Neuron (in vitro differentiated cells): Measurements from ENCODE around the gene CDHR2.

Experiments
- H2AFZ ChIP-seq: one replicate; pipeline ENCODE4 v1.6.1; 2013; ENCODE audit warnings: low read depth, mild to moderate bottlenecking, inconsistent platforms, low read length, moderate library complexity
- H3K27me3 ChIP-seq: one replicate; pipeline ENCODE4 v1.6.1; 2013; ENCODE audit warnings: low read length; ENCODE audit not compliant: insufficient read depth
- H3K36me3 ChIP-seq: one replicate; pipeline ENCODE4 v1.6.1; 2013; ENCODE audit warnings: low read length; ENCODE audit not compliant: insufficient read depth
- H3K4me1 ChIP-seq: one replicate; pipeline ENCODE4 v1.6.1; 2013; ENCODE audit warnings: low read length; ENCODE audit not compliant: insufficient read depth
- H3K4me3 ChIP-seq: 2 replicates; pipeline ENCODE4 v1.5.1; 2013; ENCODE audit warnings: mild to moderate bottlenecking, low read length, moderate library complexity
- H3K9me3 ChIP-seq: one replicate; pipeline ENCODE4 v1.6.1; 2013; ENCODE audit warnings: low read length

CDHR2 gene

DNA sequence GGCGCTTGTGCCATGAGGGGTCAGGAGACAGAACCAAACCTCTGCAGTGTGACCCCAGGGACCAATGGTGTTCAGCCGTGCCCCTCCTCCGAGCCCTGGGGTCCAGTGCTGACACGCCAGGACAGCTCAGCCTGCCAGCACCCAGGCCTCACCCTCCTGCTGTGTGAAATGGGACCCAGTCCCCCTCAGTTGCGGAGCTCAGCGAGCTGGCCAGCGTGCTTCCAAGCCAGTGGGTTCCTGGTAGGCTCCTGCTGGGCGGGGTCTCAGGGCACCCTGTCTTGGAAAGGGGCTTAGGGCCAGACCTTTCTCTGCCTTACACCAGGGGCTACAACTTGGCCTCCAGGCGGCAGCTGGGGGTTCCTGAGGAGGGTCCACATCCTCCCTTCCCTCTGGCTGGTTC is 16.3 kb upstream of the CDHR2 start:
- Histone ChIP-seq H3K36me3 (peaks cover 45% of the 10 kb centered on the region), H3K4me1 (peaks cover 22% of the 10 kb centered on the region), H3K4me3 (no peak overlapping the region)

DNA sequence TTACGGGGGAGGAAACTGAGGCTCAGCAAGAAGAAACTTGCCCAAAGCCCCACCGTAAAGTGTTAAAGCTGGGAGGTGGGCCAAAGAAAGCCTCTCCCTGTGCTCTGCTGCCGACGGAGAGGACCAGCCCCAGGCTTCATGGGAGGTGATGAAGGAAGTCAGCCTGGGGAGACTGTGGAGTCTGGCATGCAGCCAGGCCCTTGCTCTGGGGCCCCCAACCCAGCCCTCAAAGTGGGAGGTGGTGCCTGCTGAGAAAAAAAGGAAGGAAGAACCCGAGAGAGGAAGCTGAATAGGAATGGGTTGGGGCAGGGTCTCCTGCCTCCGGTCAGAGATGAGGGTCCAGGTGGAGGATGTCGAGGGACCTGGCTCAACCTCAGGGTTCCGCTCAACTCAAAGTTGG is 15.8 kb upstream of the CDHR2 start:
- H3K4me3 ChIP-seq = no peak overlapping the region
- no peak overlapping the region for H2AFZ ChIP-seq
- peaks cover 39% of the 10 kb centered on the region for H3K36me3 ChIP-seq
- H3K9me3 ChIP-seq = no peaks in the 10 kb centered on the region
- no peaks in the 10 kb centered on the region for H3K27me3 ChIP-seq
- H3K4me1 ChIP-seq = peaks cover 25% of the 10 kb centered on the region

More for the DNA sequence above, 16.3 kb upstream of the CDHR2 start:
- Histone ChIP-seq H3K27me3 (no peaks in the 10 kb centered on the region), H2AFZ (no peak overlapping the region), H3K9me3 (no peaks in the 10 kb centered on the region)

- H3K4me1 ChIP-seq = peaks cover 27% of the 10 kb centered on the region
- H3K4me3 ChIP-seq = no peak overlapping the region
- H3K36me3 ChIP-seq = peaks cover 33% of the 10 kb centered on the region
- no peaks in the 10 kb centered on the region for H3K9me3 ChIP-seq
- H3K27me3 ChIP-seq = no peaks in the 10 kb centered on the region
- H2AFZ ChIP-seq = no peak overlapping the region
Measured at GRCh38 chr5:176533894-176534611, 15.1 kb upstream of the CDHR2 start.

DNA sequence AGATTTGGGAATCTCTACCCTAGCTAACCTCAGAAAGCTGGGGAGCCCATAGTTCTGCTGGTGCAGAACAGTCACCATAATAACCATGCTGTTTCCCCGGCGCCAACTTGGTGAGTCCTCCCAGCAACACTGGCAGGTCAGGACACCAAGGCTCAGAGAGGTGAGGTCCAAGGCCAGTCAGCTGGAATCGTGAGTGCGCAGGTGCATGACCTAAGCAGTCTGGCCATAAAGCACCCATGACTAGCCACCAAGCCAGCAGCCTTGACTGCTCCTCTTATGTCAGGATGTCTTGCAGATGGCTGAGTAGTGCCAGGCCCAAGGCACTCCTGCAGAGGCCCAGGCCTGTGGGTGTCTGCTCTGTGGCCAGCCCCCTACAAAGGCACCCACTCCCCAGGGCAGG is 14.5 kb upstream of the CDHR2 start:
- H3K4me3 ChIP-seq = no peak overlapping the region
- no peaks in the 10 kb centered on the region for H3K27me3 ChIP-seq
- H3K9me3 ChIP-seq = no peaks in the 10 kb centered on the region
- H2AFZ ChIP-seq = no peak overlapping the region
- peaks cover 27% of the 10 kb centered on the region for H3K4me1 ChIP-seq
- peaks cover 27% of the 10 kb centered on the region for H3K36me3 ChIP-seq

DNA sequence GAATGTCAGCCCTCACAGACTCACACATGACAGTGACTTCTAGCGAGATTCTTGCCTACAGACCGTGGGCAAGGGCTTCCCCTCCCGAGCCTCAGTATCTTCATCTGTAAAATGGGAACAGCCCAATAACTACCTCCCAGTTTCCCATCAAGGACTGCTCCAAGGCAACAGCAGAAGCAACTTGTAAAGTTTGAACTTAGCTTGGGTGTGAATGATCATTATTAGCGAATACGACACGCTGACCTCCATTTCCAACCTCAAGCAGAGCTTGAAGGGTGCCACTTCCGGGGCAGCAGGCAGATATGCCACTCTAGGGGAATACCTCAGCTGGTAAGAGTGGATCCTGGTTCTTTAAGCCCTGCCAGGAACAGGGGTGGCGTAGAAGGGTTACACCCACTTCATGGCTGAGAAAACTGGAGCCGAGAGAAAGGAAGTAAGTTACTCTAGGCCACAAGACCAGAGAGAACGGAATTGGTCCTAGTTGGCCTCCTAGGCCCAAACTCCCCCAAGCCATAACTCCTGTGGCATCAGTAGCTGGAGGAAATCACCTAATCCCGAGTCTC is 14.0 kb upstream of the CDHR2 start:
- Histone ChIP-seq H3K4me1 (peaks cover 27% of the 10 kb centered on the region), H3K27me3 (no peaks in the 10 kb centered on the region), H3K36me3 (peaks cover 25% of the 10 kb centered on the region)

GRCh38 chr5:176535664-176536131 is 13.4 kb upstream of the CDHR2 start:
- peak overlapping the region; percentile 88 for H3K4me3 ChIP-seq
- peaks cover 27% of the 10 kb centered on the region for H3K4me1 ChIP-seq
- no peak overlapping the region for H2AFZ ChIP-seq
- H3K36me3 ChIP-seq = peaks cover 22% of the 10 kb centered on the region
- H3K27me3 ChIP-seq = no peaks in the 10 kb centered on the region
- H3K9me3 ChIP-seq = no peaks in the 10 kb centered on the region

More for the DNA sequence above, 14.0 kb upstream of the CDHR2 start:
- H3K4me3 ChIP-seq = peak overlapping the region; percentile 88
- H2AFZ ChIP-seq = no peak overlapping the region
- H3K9me3 ChIP-seq = no peaks in the 10 kb centered on the region

GRCh38 chr5:176536132-176536901 is 12.8 kb upstream of the CDHR2 start:
- H3K27me3 ChIP-seq = no peaks in the 10 kb centered on the region
- peak overlapping the region; percentile 88 for H3K4me3 ChIP-seq
- H3K4me1 ChIP-seq = peaks cover 27% of the 10 kb centered on the region
- peak overlapping the region; percentile 7 for H2AFZ ChIP-seq
- H3K36me3 ChIP-seq = peaks cover 16% of the 10 kb centered on the region
- H3K9me3 ChIP-seq = no peaks in the 10 kb centered on the region

- Histone ChIP-seq H3K4me1 (peaks cover 32% of the 10 kb centered on the region), H2AFZ (peak within 1 kb of the TSS; percentile 47), H3K9me3 (no peaks in the 10 kb centered on the region)
Measured at GRCh38 chr5:176536902-176537553, 12.1 kb upstream of the CDHR2 start, which contains the start of gene RNF44. Gene RNF44, minus strand, starts transcription at chr5:176537402. Its CDS starts 4,930 bp downstream, at chr5:176532472.

GRCh38 chr5:176537554-176538229 is 11.4 kb upstream of the CDHR2 start:
- H3K36me3 ChIP-seq = peaks cover 7% of the 10 kb centered on the region
- peaks cover 36% of the 10 kb centered on the region for H3K4me1 ChIP-seq
- no peaks in the 10 kb centered on the region for H3K9me3 ChIP-seq
- H3K27me3 ChIP-seq = no peaks in the 10 kb centered on the region
- peak overlapping the region; percentile 47 for H2AFZ ChIP-seq
- peak overlapping the region; percentile 88 for H3K4me3 ChIP-seq

More at GRCh38 chr5:176536902-176537553, 12.1 kb upstream of the CDHR2 start, which contains the start of gene RNF44:
- Histone ChIP-seq H3K27me3 (no peaks in the 10 kb centered on the region), H3K36me3 (peaks cover 9% of the 10 kb centered on the region), H3K4me3 (peak within 1 kb of the TSS; percentile 88)

- Histone ChIP-seq H3K4me3 (peak overlapping the region; percentile 88), H2AFZ (no peak overlapping the region), H3K27me3 (no peaks in the 10 kb centered on the region), H3K4me1 (peaks cover 37% of the 10 kb centered on the region), H3K9me3 (no peaks in the 10 kb centered on the region), H3K36me3 (peaks cover 3% of the 10 kb centered on the region)
Measured at GRCh38 chr5:176538230-176538988, 10.7 kb upstream of the CDHR2 start.

DNA sequence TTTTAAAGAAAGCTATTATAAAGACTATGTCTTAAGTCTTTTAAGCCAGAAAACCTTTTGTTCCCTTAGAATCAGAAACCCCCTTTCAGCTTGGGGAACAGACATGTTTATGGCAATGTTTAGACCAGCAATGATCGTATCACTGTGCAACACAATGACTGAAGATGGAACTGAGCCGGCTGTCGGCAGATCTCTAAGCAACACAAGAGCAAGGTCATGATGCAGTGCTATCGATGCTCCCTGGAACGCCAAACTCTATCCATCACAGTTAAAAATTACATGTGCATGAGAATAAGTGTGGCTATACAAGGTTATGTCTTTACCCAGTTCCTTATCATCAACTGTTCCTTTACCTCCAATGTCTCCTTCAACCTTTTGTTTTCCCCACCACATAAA is 10.2 kb upstream of the CDHR2 start:
- peaks cover 42% of the 10 kb centered on the region for H3K4me1 ChIP-seq
- H3K36me3 ChIP-seq = no peaks in the 10 kb centered on the region
- H3K4me3 ChIP-seq = no peak overlapping the region
- H3K9me3 ChIP-seq = no peaks in the 10 kb centered on the region
- no peak overlapping the region for H2AFZ ChIP-seq
- H3K27me3 ChIP-seq = no peaks in the 10 kb centered on the region

DNA sequence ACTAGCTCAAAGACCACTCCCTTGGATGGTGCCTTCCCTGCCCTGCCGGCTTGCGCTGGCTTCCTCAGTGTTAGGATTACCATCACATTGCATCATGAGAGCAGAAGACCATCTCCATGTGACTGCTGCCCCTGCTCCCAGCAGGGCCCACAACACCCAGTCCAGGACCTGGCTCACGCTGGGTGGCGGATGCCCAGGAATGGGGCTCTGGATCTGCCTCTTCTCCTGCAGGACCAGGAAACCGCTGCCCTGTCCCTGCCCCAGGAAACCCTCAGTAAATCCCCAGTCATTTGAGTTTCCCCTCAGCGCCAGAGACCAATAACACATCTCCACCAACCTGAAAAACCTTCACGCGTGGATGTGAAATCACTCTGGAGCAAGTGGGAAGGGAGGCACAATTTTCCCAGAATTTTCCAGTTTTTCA is 8.7 kb upstream of the CDHR2 start:
- no peak overlapping the region for H2AFZ ChIP-seq
- H3K4me1 ChIP-seq = peaks cover 28% of the 10 kb centered on the region
- H3K4me3 ChIP-seq = no peak overlapping the region
- H3K27me3 ChIP-seq = no peaks in the 10 kb centered on the region
- H3K36me3 ChIP-seq = no peaks in the 10 kb centered on the region
- no peaks in the 10 kb centered on the region for H3K9me3 ChIP-seq
